Tibial nerve (tissue), 3 donors: ENCODE measurements around the gene TRERF1.

ENCODE experiments used
- POLR2A ChIP-seq, 2 donors: fragments of 450-650 bp; IDR thresholded peaks; one replicate each; pipeline ENCODE4 v1.6.1; 2017; ENCODE audit warnings: antibody characterized with exemption in 2 of 2, mild to moderate bottlenecking in 2 of 2, moderate library complexity in 2 of 2
- TF ChIP-seq, protein P1 (sequence below), 5 experiments: fragments of 200-600 bp in 3 of 5; fragments of 450-650 bp in 2 of 5; sonication (generic) in 3 of 5; IDR thresholded peaks; one replicate each; pipeline ENCODE4 v1.5.1; 2016 to 2019; ENCODE audit warnings: antibody characterized with exemption in 5 of 5, mild to moderate bottlenecking in 3 of 5, moderate library complexity in 2 of 5

DNA sequence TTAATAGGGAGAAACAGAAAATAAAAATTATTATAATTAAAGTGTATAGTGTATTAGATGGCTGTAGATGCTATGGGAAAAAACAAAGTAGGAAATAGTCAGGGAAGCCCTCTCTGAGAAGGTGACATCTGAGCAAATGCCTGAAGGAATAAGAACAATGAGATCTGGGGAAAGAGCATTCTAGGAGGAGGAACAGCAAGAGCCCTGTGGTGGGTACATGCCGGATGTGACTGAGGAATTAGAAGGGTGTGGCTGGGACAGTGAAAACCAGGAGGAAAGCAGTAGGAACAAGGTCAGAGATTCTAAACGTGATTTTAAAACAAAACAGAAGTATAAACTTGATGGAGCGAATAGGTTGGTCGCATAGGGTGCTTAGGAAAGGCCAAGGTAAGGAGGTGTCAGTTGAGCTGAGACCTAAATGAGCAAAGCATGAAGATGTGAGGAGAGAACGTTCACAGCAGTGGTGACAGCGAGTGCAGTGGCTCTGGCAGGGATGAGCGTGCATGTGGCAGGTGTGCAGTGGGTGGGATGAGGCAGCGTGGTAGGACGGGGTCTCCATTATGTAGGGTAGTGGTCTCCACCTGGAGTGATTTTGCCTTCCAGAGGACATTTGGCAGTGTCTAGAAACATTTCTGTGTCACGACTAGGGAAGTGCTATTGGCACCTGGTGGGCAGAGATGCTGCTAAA, 137.0 kb downstream of the TRERF1 start:
- TF ChIP-seq, protein P1, sequence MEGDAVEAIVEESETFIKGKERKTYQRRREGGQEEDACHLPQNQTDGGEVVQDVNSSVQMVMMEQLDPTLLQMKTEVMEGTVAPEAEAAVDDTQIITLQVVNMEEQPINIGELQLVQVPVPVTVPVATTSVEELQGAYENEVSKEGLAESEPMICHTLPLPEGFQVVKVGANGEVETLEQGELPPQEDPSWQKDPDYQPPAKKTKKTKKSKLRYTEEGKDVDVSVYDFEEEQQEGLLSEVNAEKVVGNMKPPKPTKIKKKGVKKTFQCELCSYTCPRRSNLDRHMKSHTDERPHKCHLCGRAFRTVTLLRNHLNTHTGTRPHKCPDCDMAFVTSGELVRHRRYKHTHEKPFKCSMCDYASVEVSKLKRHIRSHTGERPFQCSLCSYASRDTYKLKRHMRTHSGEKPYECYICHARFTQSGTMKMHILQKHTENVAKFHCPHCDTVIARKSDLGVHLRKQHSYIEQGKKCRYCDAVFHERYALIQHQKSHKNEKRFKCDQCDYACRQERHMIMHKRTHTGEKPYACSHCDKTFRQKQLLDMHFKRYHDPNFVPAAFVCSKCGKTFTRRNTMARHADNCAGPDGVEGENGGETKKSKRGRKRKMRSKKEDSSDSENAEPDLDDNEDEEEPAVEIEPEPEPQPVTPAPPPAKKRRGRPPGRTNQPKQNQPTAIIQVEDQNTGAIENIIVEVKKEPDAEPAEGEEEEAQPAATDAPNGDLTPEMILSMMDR (IDR thresholded peaks at IDR 0.05) = no peak
- no peak for TF ChIP-seq POLR2A (IDR thresholded peaks at IDR 0.05)
